GM23338 (cell line): ENCODE data around the gene CCDC97. TPM values are rescaled to one million over a fixed set of nuclear protein-coding genes. Genes with fewer than 3 reads are reported as not detected.

ENCODE experiments used
- ATAC-seq: fragments of 200-7000 bp; cut with Tn5 transposase; 3 replicates; pipeline ENCODE4 v1.9.1; 2020
- DNase-seq: peaks from one replicate; pipeline ENCODE4 v3.0.0-alpha.2; 2015; ENCODE audit warnings: low spot score
- H2AFZ ChIP-seq: fragments of 200-600 bp; sonication (generic); 2 replicates; pipeline ENCODE4 v1.8.0; 2016; ENCODE audit warnings: antibody characterized with exemption, mild to moderate bottlenecking, moderate library complexity
- H3F3A ChIP-seq: fragments of 200-600 bp; sonication (generic); replicated peaks from 2 replicates; pipeline ENCODE4 v1.8.0; 2017; ENCODE audit warnings: antibody characterized with exemption, mixed run types, low read depth
- H3K27ac ChIP-seq: fragments of 200-600 bp; sonication (generic); 2 replicates; pipeline ENCODE4 v1.6.1; 2016; ENCODE audit warnings: low read depth
- H3K27me3 ChIP-seq: fragments of 200-600 bp; sonication (generic); 2 replicates; pipeline ENCODE4 v1.8.0; 2016; ENCODE audit warnings: mild to moderate bottlenecking, mixed run types, moderate library complexity; ENCODE audit not compliant: insufficient read depth
- H3K36me3 ChIP-seq: fragments of 200-600 bp; sonication (generic); 2 replicates; pipeline ENCODE4 v1.8.0; 2016; ENCODE audit warnings: mild to moderate bottlenecking; ENCODE audit not compliant: insufficient read depth
- H3K4me1 ChIP-seq: fragments of 200-600 bp; sonication (generic); 2 replicates; pipeline ENCODE4 v1.8.0; 2016; ENCODE audit warnings: mild to moderate bottlenecking, moderate library complexity; ENCODE audit not compliant: insufficient read depth
- H3K4me2 ChIP-seq: fragments of 200-600 bp; sonication (generic); 2 replicates; pipeline ENCODE4 v1.7.1; 2017; ENCODE audit warnings: mixed run types
- H3K4me3 ChIP-seq: fragments of 200-600 bp; sonication (generic); 2 replicates; pipeline ENCODE4 v1.6.1; 2016; ENCODE audit warnings: mixed run types
- H3K79me2 ChIP-seq: fragments of 200-600 bp; sonication (generic); replicated peaks from 2 replicates; pipeline ENCODE4 v1.8.0; 2017; ENCODE audit warnings: mild to moderate bottlenecking; ENCODE audit not compliant: insufficient read depth
- H3K9me2 ChIP-seq: fragments of 200-600 bp; sonication (generic); 2 replicates; pipeline ENCODE4 v1.8.0; 2017; ENCODE audit not compliant: insufficient read depth
- H4K20me1 ChIP-seq: fragments of 200-600 bp; sonication (generic); replicated peaks from 2 replicates; pipeline ENCODE4 v1.8.0; 2017; ENCODE audit warnings: mild to moderate bottlenecking; ENCODE audit not compliant: insufficient read depth
- H3K27ac Mint-ChIP-seq: 2 replicates; pipeline ENCODE4 v1.8.0; 2020; ENCODE audit warnings: inconsistent platforms, mild to moderate bottlenecking, moderate library complexity, mixed read lengths
- H3K27me3 Mint-ChIP-seq: 3 replicates; pipeline ENCODE4 v1.8.0; 2022; ENCODE audit warnings: low read depth, mild to moderate bottlenecking, moderate library complexity, mixed read lengths, inconsistent platforms; ENCODE audit not compliant: insufficient read depth, poor library complexity
- H3K36me3 Mint-ChIP-seq: 3 replicates; pipeline ENCODE4 v1.8.0; 2021; ENCODE audit warnings: low read depth, mild to moderate bottlenecking, inconsistent platforms, moderate library complexity, mixed read lengths
- H3K4me1 Mint-ChIP-seq: 3 replicates; pipeline ENCODE4 v1.8.0; 2020; ENCODE audit warnings: mild to moderate bottlenecking, inconsistent platforms, mixed read lengths
- H3K4me3 Mint-ChIP-seq: 3 replicates; pipeline ENCODE4 v1.8.0; 2021; ENCODE audit warnings: moderate library complexity, mild to moderate bottlenecking, inconsistent platforms, mixed read lengths
- H3K9me3 Mint-ChIP-seq: 3 replicates; pipeline ENCODE4 v1.8.0; 2020; ENCODE audit warnings: moderate library complexity, mild to moderate bottlenecking, inconsistent platforms, mixed read lengths
- ETS1 ChIP-seq: IDR thresholded peaks from 2 replicates; pipeline ENCODE4 v1.6.1; 2016; ENCODE audit warnings: antibody characterized with exemption
- EZH2 ChIP-seq: fragments of 200-600 bp; sonication (generic); IDR thresholded peaks from one replicate; pipeline ENCODE4 v1.8.0; 2017; ENCODE audit warnings: antibody characterized with exemption, mild to moderate bottlenecking, low read depth; ENCODE audit not compliant: unreplicated experiment
- JUNB ChIP-seq: IDR thresholded peaks from one replicate; pipeline ENCODE4 v1.6.1; 2016; ENCODE audit warnings: antibody characterized with exemption; ENCODE audit not compliant: unreplicated experiment
- POLR2AphosphoS5 ChIP-seq: IDR thresholded peaks from 2 replicates; pipeline ENCODE4 v1.6.1; 2016; ENCODE audit warnings: antibody characterized with exemption, low read depth
- REST ChIP-seq: IDR thresholded peaks from one replicate; pipeline ENCODE4 v1.6.1; 2018; ENCODE audit warnings: antibody characterized with exemption; ENCODE audit not compliant: unreplicated experiment
- ZNF114 ChIP-seq: fragments of 250-450 bp; sonication (Bioruptor Pico); IDR thresholded peaks from 2 replicates; pipeline ENCODE4 v1.5.0; 2020; ENCODE audit warnings: mild to moderate bottlenecking, moderate library complexity
- ZNF462 ChIP-seq: fragments of 250-450 bp; sonication (Bioruptor Pico); IDR thresholded peaks from 2 replicates; pipeline ENCODE4 v1.5.0; 2020; ENCODE audit warnings: mild to moderate bottlenecking, moderate library complexity
- polyA plus RNA-seq: library from polyadenylated mRNA; unstranded; fragments of >200 nt; fragmentation: Nextera tagmentation; extraction: Ambion mirVana; gene quantifications from 2 replicates; pipeline ENCODE4 v1.2.1, GENCODE V29; 2016
- total RNA-seq: library from RNA; depleted of rRNA; stranded (reverse); fragments of >200 nt; shearing (Covaris generic); gene quantifications from 2 replicates; pipeline ENCODE4 v1.2.3, GENCODE V29; 2014

Gene CCDC97
- total and polyA plus RNA-seq, 2 experiments from 2014 or later, result 8.0 to 11.0 TPM

DNA sequence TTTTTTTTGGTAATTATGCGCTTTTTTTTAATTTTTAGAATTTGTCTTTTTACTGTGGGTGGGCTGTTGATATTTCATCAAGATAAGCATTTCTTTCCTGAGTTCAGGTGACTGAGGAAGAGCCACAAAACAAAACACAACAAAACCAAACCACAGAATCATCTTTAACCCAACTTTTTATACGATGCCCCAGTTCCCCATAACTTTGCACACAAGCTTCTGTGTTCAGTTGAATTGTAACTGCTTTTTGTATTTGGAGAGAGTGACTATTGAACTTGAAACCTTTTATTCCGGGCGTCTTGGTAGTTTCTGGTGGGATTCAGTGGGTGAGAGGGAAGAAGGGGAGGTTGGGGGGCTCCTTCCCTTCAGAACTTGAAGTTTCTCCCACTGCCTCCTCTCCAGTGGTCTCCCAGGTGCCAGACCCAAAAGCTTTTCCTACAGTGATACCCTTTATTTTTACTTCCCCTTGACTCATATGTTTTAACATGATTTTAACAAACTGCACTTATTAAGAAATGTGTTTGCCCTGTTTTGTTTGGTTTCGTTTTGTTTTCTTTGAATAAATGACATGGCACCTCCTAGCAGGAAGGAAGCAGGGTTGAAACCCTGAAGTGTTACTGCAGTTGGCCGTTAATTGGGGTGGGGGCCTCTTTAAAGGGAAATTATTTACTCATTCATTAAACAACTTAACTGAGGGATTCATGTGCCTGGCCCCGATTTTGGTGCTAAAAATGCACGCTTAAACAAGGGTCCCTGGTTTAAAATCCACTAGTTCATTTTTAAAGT lies 2.7 kb upstream of the CCDC97 start (continued):
- TF ChIP-seq POLR2AphosphoS5 (no peak), ETS1 (no peak), EZH2 (no peak), REST (no peak)

GRCh38 chr19:41307954-41308449 lies 2.0 kb upstream of the CCDC97 start:
- peaks cover 24% of the 10 kb centered on the region for H3K4me1 Mint-ChIP-seq
- peaks cover 44% of the 10 kb centered on the region for H3K36me3 ChIP-seq
- DNase-seq (no peak), ATAC-seq (peak; percentile 15)
- H3K27ac ChIP-seq, result peak overlapping the region; percentile 90
- H3K27ac Mint-ChIP-seq, result peak overlapping the region; percentile 74; the same call in 1 of the 2 replicates
- peaks cover 52% of the 10 kb centered on the region for H3K36me3 Mint-ChIP-seq
- H3F3A ChIP-seq, result peaks cover 52% of the 10 kb centered on the region
- H3K27me3 Mint-ChIP-seq, result peaks cover 34% of the 10 kb centered on the region
- H3K4me1 ChIP-seq, result peaks cover 16% of the 10 kb centered on the region
- peaks cover 21% of the 10 kb centered on the region for H3K79me2 ChIP-seq
- H4K20me1 ChIP-seq, result peaks cover 5% of the 10 kb centered on the region; the same call in 1 of the 2 replicates
- H3K4me2 ChIP-seq, result no peak overlapping the region
- no peaks in the 10 kb centered on the region for H3K27me3 ChIP-seq
- no peaks in the 10 kb centered on the region; the same call in 2 of the 3 replicates for H3K9me3 Mint-ChIP-seq
- no peaks in the 10 kb centered on the region for H3K9me2 ChIP-seq
- TF ChIP-seq REST (no peak), ZNF114 (no peak), JUNB (no peak), POLR2AphosphoS5 (no peak), ZNF462 (no peak)
- H3K4me3 Mint-ChIP-seq, result no peak overlapping the region; the same call in 2 of the 3 replicates
- no peak overlapping the region for H2AFZ ChIP-seq
- H3K4me3 ChIP-seq, result no peak overlapping the region
